WTC11 (cell line): ENCODE data around the gene SEL1L3. TPM values are rescaled to one million over a fixed set of nuclear protein-coding genes. Genes with fewer than 3 reads are reported as not detected.

Experiments used
- ATAC-seq: fragments of 200-7000 bp; cut with Tn5 transposase; 2 replicates; pipeline ENCODE4 v1.10.0; 2021; ENCODE audit warnings: mild to moderate bottlenecking, moderate library complexity
- CTCF ChIA-PET: fragments of 300-600 bp; sonication (Branson Sonifier 250); formaldehyde crosslinking; loops from one replicate; lab custom pipeline; 2021; ENCODE audit warnings: antibody characterized with exemption; lab: Charles Lee
- POLR2A ChIA-PET: fragments of 350-600 bp; sonication (Branson Sonifier 250); formaldehyde crosslinking; loops from one replicate; lab custom pipeline; 2021; ENCODE audit warnings: antibody characterized with exemption; lab: Charles Lee
- DNase-seq: peaks from one replicate; pipeline ENCODE4 v3.0.0; 2021; ENCODE audit warnings: low spot score
- H3K27ac Mint-ChIP-seq: 2 replicates; pipeline ENCODE4 v1.8.0; 2021; ENCODE audit warnings: mixed read lengths
- H3K27me3 Mint-ChIP-seq: 2 replicates; pipeline ENCODE4 v1.8.0; 2021; ENCODE audit warnings: low read depth, mild to moderate bottlenecking, moderate library complexity, mixed read lengths
- H3K36me3 Mint-ChIP-seq: 2 replicates; pipeline ENCODE4 v1.8.0; 2021; ENCODE audit warnings: mixed read lengths
- H3K4me1 Mint-ChIP-seq: 2 replicates; pipeline ENCODE4 v1.8.0; 2022; ENCODE audit warnings: mixed read lengths
- H3K4me3 Mint-ChIP-seq: 2 replicates; pipeline ENCODE4 v1.8.0; 2021; ENCODE audit warnings: mild to moderate bottlenecking, moderate library complexity, mixed read lengths
- H3K9me3 Mint-ChIP-seq: 2 replicates; pipeline ENCODE4 v1.8.0; 2021; ENCODE audit warnings: mixed read lengths
- ATF2 ChIP-seq: sonication (generic); formaldehyde crosslinking; IDR thresholded peaks from 2 replicates; pipeline ENCODE4 v1.8.1; 2022; ENCODE audit warnings: low read depth, missing genetic modification reagents, borderline replicate concordance
- CREB1 ChIP-seq: sonication (generic); formaldehyde crosslinking; IDR thresholded peaks from 2 replicates; pipeline ENCODE4 v1.8.0; 2023; ENCODE audit warnings: mild to moderate bottlenecking, missing genetic modification reagents
- GTF2I ChIP-seq: fragments of 250-450 bp; sonication (Bioruptor Pico); conservative IDR thresholded peaks from 2 replicates; pipeline ENCODE4 v1.4.0; 2021; ENCODE audit warnings: mild to moderate bottlenecking
- HMGA2 ChIP-seq: fragments of 250-450 bp; sonication (Bioruptor Pico); IDR thresholded peaks from 2 replicates; pipeline ENCODE4 v1.4.0; 2021; ENCODE audit warnings: mild to moderate bottlenecking, moderate library complexity
- KAT7 ChIP-seq: sonication (generic); formaldehyde crosslinking; IDR thresholded peaks from 2 replicates; pipeline ENCODE4 v1.8.1; 2023; ENCODE audit warnings: missing genetic modification reagents, mild to moderate bottlenecking, borderline replicate concordance
- SMAD3 ChIP-seq: sonication (generic); formaldehyde crosslinking; IDR thresholded peaks from 2 replicates; pipeline ENCODE4 v1.8.0; 2022; ENCODE audit warnings: missing genetic modification reagents, mild to moderate bottlenecking, borderline replicate concordance
- STAT6 ChIP-seq: sonication (generic); formaldehyde crosslinking; conservative IDR thresholded peaks from 2 replicates; pipeline ENCODE4 v1.8.1; 2023; ENCODE audit warnings: mild to moderate bottlenecking, low read depth, missing genetic modification reagents, moderate library complexity
- TEAD1 ChIP-seq: sonication (generic); formaldehyde crosslinking; IDR thresholded peaks from 2 replicates; pipeline ENCODE4 v1.8.0; 2022; ENCODE audit warnings: mild to moderate bottlenecking, missing genetic modification reagents
- TP53 ChIP-seq: sonication (generic); formaldehyde crosslinking; IDR thresholded peaks from 2 replicates; pipeline ENCODE4 v1.8.1; 2023; ENCODE audit warnings: mild to moderate bottlenecking, missing genetic modification reagents
- ZNF219 ChIP-seq: sonication (generic); formaldehyde crosslinking; IDR thresholded peaks from 2 replicates; pipeline ENCODE4 v1.8.0; 2023; ENCODE audit warnings: missing genetic modification reagents, mild to moderate bottlenecking, borderline replicate concordance
- ZNF232 ChIP-seq: sonication (generic); formaldehyde crosslinking; IDR thresholded peaks from 2 replicates; pipeline ENCODE4 v1.8.0; 2022; ENCODE audit warnings: mild to moderate bottlenecking, missing genetic modification reagents
- ZNF317 ChIP-seq: sonication (generic); formaldehyde crosslinking; IDR thresholded peaks from 2 replicates; pipeline ENCODE4 v1.8.1; 2023; ENCODE audit warnings: low read depth, mild to moderate bottlenecking, moderate library complexity, missing genetic modification reagents, borderline replicate concordance
- ZNF396 ChIP-seq: fragments of 250-450 bp; sonication (Bioruptor Pico); IDR thresholded peaks from 2 replicates; pipeline ENCODE4 v1.8.0; 2021; ENCODE audit warnings: mild to moderate bottlenecking, moderate library complexity, borderline replicate concordance
- ZNF423 ChIP-seq: fragments of 250-450 bp; sonication (Bioruptor Pico); IDR thresholded peaks from 2 replicates; pipeline ENCODE4 v2.1.2; 2022; ENCODE audit warnings: mild to moderate bottlenecking, moderate library complexity
- total RNA-seq: library from RNA; stranded (reverse); gene quantifications from 3 replicates; pipeline ENCODE4 v1.2.3, GENCODE V29; 2021
- TF ChIP-seq, protein P1 (sequence below): sonication (generic); formaldehyde crosslinking; IDR thresholded peaks from 2 replicates; pipeline ENCODE4 v1.8.0; 2022; ENCODE audit warnings: missing genetic modification reagents
- TF ChIP-seq, protein P2 (sequence below): sonication (generic); formaldehyde crosslinking; IDR thresholded peaks from 2 replicates; pipeline ENCODE4 v1.8.1; 2023; ENCODE audit warnings: mild to moderate bottlenecking, missing genetic modification reagents
- TF ChIP-seq, protein P3 (sequence below): fragments of 250-450 bp; sonication (Bioruptor Pico); IDR thresholded peaks from 2 replicates; pipeline ENCODE4 v1.9.0; 2021; ENCODE audit warnings: mild to moderate bottlenecking, borderline replicate concordance

SEL1L3 gene
- total RNA-seq, 1 experiment from 2014 or later, result 31.5 TPM

DNA sequence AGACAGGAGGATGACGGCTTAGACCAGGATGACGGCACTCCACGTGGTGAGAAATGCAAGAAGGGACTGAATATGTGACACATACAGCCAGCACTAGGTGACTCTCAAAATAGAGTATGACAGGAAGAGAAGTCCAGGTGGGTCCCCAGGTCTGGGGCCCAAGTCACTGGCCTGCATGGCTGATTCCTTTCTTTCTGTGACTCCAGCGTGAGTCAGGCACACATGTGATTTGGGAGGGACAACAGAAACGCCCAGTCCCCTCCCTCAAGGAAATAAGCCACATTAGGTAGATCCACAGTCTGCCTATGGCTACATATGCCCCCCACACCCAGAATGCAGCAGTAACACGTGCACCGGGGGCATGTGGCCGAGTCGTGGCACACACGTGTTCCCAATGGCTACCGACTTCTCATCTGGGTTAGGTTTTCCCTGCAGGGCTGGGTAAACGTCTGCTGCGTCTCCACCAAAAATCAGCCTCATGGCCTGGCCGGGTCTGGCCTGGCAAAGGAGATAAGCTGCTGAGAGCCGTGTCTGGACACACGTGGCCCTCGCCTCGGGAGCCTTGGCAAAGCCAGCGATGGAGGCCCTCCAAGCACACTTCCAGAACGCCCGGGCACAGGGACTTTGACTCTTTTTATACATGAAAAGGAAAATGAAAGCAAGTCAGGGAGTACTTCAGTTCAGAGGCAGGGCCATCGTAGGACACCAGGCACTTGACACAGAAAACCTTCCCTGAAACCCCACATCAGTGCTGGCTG is 19.3 kb downstream of the SEL1L3 start:
- ChIA-PET POLR2A (no interaction called here), CTCF (no interaction called here)
- no peak for ATAC-seq
- H3K27ac Mint-ChIP-seq, result peak overlapping the region; percentile 90; the same call in 1 of the 2 replicates
- DNase-seq, result no peak
- TF ChIP-seq ZNF219 (CRISPR knock-in tag), result no peak
- TF ChIP-seq, protein P1, sequence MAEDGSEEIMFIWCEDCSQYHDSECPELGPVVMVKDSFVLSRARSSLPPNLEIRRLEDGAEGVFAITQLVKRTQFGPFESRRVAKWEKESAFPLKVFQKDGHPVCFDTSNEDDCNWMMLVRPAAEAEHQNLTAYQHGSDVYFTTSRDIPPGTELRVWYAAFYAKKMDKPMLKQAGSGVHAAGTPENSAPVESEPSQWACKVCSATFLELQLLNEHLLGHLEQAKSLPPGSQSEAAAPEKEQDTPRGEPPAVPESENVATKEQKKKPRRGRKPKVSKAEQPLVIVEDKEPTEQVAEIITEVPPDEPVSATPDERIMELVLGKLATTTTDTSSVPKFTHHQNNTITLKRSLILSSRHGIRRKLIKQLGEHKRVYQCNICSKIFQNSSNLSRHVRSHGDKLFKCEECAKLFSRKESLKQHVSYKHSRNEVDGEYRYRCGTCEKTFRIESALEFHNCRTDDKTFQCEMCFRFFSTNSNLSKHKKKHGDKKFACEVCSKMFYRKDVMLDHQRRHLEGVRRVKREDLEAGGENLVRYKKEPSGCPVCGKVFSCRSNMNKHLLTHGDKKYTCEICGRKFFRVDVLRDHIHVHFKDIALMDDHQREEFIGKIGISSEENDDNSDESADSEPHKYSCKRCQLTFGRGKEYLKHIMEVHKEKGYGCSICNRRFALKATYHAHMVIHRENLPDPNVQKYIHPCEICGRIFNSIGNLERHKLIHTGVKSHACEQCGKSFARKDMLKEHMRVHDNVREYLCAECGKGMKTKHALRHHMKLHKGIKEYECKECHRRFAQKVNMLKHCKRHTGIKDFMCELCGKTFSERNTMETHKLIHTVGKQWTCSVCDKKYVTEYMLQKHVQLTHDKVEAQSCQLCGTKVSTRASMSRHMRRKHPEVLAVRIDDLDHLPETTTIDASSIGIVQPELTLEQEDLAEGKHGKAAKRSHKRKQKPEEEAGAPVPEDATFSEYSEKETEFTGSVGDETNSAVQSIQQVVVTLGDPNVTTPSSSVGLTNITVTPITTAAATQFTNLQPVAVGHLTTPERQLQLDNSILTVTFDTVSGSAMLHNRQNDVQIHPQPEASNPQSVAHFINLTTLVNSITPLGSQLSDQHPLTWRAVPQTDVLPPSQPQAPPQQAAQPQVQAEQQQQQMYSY (CRISPR knock-in tag), result no peak
- TF ChIP-seq ZNF396 (CRISPR knock-in tag), result no peak
- TF ChIP-seq ATF2 (CRISPR knock-in tag), result no peak
- TF ChIP-seq ZNF423, result no peak
- H3K4me3 Mint-ChIP-seq, result no peak overlapping the region
- H3K27me3 Mint-ChIP-seq, result no peaks in the 10 kb centered on the region
- H3K4me1 Mint-ChIP-seq, result peaks cover 54% of the 10 kb centered on the region
- H3K9me3 Mint-ChIP-seq, result no peaks in the 10 kb centered on the region
- H3K36me3 Mint-ChIP-seq, result peaks cover 6% of the 10 kb centered on the region

DNA sequence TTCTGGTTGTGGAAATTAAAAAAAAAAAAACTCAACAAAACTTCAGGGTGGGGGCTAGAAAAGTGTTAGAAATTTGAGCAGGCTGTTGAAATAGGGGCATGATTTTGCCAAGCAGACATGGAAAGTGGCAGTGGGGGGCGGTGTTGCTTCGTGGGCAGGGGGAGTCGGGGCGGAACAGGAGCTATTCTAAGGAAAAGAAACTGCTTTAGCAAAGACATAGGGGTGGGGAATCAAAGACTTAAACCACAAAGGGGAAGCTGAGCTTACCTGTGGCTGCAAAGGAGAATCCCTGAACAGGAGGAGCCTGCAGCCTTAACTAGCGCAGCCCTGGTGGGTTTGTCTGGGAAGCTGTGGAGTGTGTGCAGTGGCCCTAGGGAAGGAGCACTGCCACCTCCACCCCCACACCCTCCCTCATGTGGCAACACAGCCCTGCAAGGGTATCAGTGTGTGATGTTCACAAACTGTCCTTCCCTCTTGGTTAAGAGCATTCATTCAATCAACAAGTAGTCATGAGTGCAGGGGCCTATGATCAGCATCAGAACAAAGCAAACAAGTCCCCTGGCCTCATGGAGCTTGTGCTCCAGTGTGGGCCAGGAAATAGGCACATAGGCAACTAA is 20.5 kb downstream of the SEL1L3 start:
- H3K36me3 Mint-ChIP-seq, result peaks cover 6% of the 10 kb centered on the region
- DNase-seq (peak; percentile 55), ATAC-seq (peak; percentile 70)
- ChIA-PET POLR2A (interaction anchor here (0.6 to 0.8 kb wide), 2 partner anchors 77 to 78 kb away, joined by 3 to 4 read pairs; no protein-coding TSS in a partner anchor), CTCF (interaction anchor here (0.5 to 1.6 kb wide), 31 partner anchors 9 to 611 kb away, joined by 3 to 14 read pairs (median 4); no protein-coding TSS in a partner anchor)
- H3K27me3 Mint-ChIP-seq, result no peaks in the 10 kb centered on the region
- no peak overlapping the region for H3K4me3 Mint-ChIP-seq
- H3K9me3 Mint-ChIP-seq, result no peaks in the 10 kb centered on the region
- H3K27ac Mint-ChIP-seq, result peak overlapping the region; percentile 90
- H3K4me1 Mint-ChIP-seq, result peaks cover 54% of the 10 kb centered on the region
- TF ChIP-seq ZNF219 (CRISPR knock-in tag) (no peak), GTF2I (CRISPR knock-in tag) (no peak), HMGA2 (CRISPR knock-in tag) (no peak), STAT6 (CRISPR knock-in tag) (no peak), KAT7 (no peak), SMAD3 (CRISPR knock-in tag) (no peak), TP53 (no peak), TEAD1 (no peak)

GRCh38 chr4:25839687-25840086 is 23.1 kb downstream of the SEL1L3 start:
- ChIA-PET POLR2A (no interaction called here), CTCF (interaction anchor here (0.9 kb wide), 1 partner anchor 148 kb away, joined by 3 read pairs; no protein-coding TSS in a partner anchor)
- H3K4me3 Mint-ChIP-seq, result no peak overlapping the region
- no peak overlapping the region for H3K27ac Mint-ChIP-seq
- H3K9me3 Mint-ChIP-seq, result no peaks in the 10 kb centered on the region
- no peak for ATAC-seq
- H3K36me3 Mint-ChIP-seq, result no peaks in the 10 kb centered on the region
- peaks cover 38% of the 10 kb centered on the region for H3K4me1 Mint-ChIP-seq
- H3K27me3 Mint-ChIP-seq, result no peaks in the 10 kb centered on the region
- DNase-seq, result no peak
- TF ChIP-seq ZNF317 (CRISPR knock-in tag) (no peak), CREB1 (CRISPR knock-in tag) (no peak), ZNF232 (CRISPR knock-in tag) (no peak)
- TF ChIP-seq, protein P2, sequence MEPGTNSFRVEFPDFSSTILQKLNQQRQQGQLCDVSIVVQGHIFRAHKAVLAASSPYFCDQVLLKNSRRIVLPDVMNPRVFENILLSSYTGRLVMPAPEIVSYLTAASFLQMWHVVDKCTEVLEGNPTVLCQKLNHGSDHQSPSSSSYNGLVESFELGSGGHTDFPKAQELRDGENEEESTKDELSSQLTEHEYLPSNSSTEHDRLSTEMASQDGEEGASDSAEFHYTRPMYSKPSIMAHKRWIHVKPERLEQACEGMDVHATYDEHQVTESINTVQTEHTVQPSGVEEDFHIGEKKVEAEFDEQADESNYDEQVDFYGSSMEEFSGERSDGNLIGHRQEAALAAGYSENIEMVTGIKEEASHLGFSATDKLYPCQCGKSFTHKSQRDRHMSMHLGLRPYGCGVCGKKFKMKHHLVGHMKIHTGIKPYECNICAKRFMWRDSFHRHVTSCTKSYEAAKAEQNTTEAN, result no peak
- TF ChIP-seq, protein P3, sequence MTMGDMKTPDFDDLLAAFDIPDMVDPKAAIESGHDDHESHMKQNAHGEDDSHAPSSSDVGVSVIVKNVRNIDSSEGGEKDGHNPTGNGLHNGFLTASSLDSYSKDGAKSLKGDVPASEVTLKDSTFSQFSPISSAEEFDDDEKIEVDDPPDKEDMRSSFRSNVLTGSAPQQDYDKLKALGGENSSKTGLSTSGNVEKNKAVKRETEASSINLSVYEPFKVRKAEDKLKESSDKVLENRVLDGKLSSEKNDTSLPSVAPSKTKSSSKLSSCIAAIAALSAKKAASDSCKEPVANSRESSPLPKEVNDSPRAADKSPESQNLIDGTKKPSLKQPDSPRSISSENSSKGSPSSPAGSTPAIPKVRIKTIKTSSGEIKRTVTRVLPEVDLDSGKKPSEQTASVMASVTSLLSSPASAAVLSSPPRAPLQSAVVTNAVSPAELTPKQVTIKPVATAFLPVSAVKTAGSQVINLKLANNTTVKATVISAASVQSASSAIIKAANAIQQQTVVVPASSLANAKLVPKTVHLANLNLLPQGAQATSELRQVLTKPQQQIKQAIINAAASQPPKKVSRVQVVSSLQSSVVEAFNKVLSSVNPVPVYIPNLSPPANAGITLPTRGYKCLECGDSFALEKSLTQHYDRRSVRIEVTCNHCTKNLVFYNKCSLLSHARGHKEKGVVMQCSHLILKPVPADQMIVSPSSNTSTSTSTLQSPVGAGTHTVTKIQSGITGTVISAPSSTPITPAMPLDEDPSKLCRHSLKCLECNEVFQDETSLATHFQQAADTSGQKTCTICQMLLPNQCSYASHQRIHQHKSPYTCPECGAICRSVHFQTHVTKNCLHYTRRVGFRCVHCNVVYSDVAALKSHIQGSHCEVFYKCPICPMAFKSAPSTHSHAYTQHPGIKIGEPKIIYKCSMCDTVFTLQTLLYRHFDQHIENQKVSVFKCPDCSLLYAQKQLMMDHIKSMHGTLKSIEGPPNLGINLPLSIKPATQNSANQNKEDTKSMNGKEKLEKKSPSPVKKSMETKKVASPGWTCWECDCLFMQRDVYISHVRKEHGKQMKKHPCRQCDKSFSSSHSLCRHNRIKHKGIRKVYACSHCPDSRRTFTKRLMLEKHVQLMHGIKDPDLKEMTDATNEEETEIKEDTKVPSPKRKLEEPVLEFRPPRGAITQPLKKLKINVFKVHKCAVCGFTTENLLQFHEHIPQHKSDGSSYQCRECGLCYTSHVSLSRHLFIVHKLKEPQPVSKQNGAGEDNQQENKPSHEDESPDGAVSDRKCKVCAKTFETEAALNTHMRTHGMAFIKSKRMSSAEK (CRISPR knock-in tag), result no peak
